ENCODE results near the gene KCTD15.

Gene KCTD15

DNA sequence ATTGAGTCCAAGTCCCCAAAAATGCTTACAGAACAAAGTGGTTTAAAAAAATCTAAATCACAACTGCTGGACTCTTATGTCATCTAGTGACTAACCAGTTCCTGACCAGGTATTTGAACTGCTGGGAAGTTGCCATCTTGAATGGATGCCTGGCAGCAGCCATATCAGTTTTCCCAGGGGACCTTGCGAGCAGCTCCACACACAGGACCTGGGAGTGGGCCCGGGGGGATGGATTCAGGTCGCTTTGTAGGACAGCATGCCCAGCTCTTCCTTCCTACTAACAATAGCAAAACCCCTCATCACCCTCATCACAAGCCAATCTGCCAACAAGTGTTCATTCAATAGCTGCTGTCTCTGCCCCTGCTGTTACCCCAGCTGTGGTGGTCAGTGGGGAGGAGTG, 65.3 kb downstream of the KCTD15 start:
- ATAC-seq = no peak

GRCh38 chr19:33862981-33863380, 66.3 kb downstream of the KCTD15 start:
- ATAC-seq = no peak

GRCh38 chr19:33863436-33863835, 66.8 kb downstream of the KCTD15 start:
- no peak for ATAC-seq

GRCh38 chr19:33864311-33864850, 67.7 kb downstream of the KCTD15 start:
- no peak for ATAC-seq

DNA sequence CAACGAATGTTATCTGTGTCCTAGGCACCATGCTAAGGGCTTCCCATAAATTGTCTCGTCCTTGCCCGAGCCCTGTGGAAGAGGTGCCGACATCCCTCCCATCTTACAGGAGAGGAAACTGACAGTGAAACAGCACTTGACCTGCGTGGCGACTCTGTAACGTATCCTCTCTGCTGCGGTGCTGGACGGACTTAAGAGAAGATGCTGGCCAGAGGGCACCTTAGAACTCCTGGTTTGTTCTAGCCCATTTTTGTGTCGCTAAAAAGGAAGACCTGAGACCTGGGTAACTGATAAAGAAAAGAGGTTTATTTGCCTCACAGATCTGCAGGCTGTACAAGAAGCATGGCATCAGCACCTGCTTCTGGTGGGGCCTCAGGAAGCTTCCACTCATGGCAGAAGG, 68.6 kb downstream of the KCTD15 start:
- ATAC-seq = no peak

Data from activated CD4-positive, CD25-positive, alpha-beta regulatory T cell treated with anti-CD3 and anti-CD28 coated beads, Interleukin-2, amount 50 U/mL, for 24 hours (primary cell).